HG02571 (cell line): ENCODE measurements around the gene ZMYND10.
A peak's percentile ranks its signal among the peaks of the same experiment; 100 is the strongest.
"Not testable (repeated sequence)": the region's sequence is repeated elsewhere in the genome, so short reads cannot be mapped to it uniquely, and the experiment has no call there.

Source experiments
- ATAC-seq: cut with Tn5 transposase; IDR thresholded peaks from one replicate; pipeline ENCODE4 v1.9.1; 2021; ENCODE audit warnings: mild to moderate bottlenecking, moderate library complexity; ENCODE audit not compliant: unreplicated experiment

The ZMYND10 gene

GRCh38 chr3:50312041-50312440, 33.5 kb downstream of the ZMYND10 start:
- ATAC-seq = not testable (repeated sequence)

GRCh38 chr3:50304601-50305000, 40.9 kb downstream of the ZMYND10 start:
- no peak for ATAC-seq

GRCh38 chr3:50303013-50303815, 42.3 kb downstream of the ZMYND10 start, which contains the start of gene HYAL1:
HYAL1 (minus strand) TSS chr3:50303574; CDS start chr3:50302956, 618 bp downstream.
- no peak for ATAC-seq

GRCh38 chr3:50302095-50303012, 43.2 kb downstream of the ZMYND10 start:
- no peak for ATAC-seq

GRCh38 chr3:50300681-50301254, 44.8 kb downstream of the ZMYND10 start:
- ATAC-seq = no peak

GRCh38 chr3:50299929-50300680, 45.4 kb downstream of the ZMYND10 start:
- no peak for ATAC-seq

GRCh38 chr3:50299638-50299928, 45.9 kb downstream of the ZMYND10 start:
- ATAC-seq = no peak

- ATAC-seq = peak; percentile 81
Observed at GRCh38 chr3:50298836-50299637, 46.5 kb downstream of the ZMYND10 start, which contains the start of the genes HYAL3 and NAA80. HYAL3 (minus strand) TSS chr3:50299405; CDS start chr3:50295602, 3,803 bp downstream. NAA80 (minus strand) TSS chr3:50299405; CDS start chr3:50297463, 1,942 bp downstream.

- ATAC-seq = no peak
Observed at GRCh38 chr3:50297896-50298725, 47.4 kb downstream of the ZMYND10 start.

GRCh38 chr3:50297384-50297775, 48.2 kb downstream of the ZMYND10 start:
- no peak for ATAC-seq

GRCh38 chr3:50296721-50297383, 48.7 kb downstream of the ZMYND10 start:
- no peak for ATAC-seq

GRCh38 chr3:50295553-50296431, 49.7 kb downstream of the ZMYND10 start:
- ATAC-seq = no peak

- no peak for ATAC-seq
Observed at GRCh38 chr3:50294492-50295403, 50.8 kb downstream of the ZMYND10 start.

- no peak for ATAC-seq
Observed at GRCh38 chr3:50294089-50294488, 51.4 kb downstream of the ZMYND10 start.

GRCh38 chr3:50293079-50293801, 52.3 kb downstream of the ZMYND10 start:
- ATAC-seq = no peak
